HG03108 (cell line): Measurements from ENCODE around the gene L1CAM.
"Not testable (repeated sequence)": the region's sequence is repeated elsewhere in the genome, so short reads cannot be mapped to it uniquely, and the experiment has no call there.

ENCODE experiments used
- ATAC-seq: cut with Tn5 transposase; IDR thresholded peaks from one replicate; pipeline ENCODE4 v1.9.1; 2021; ENCODE audit warnings: moderate library complexity; ENCODE audit not compliant: unreplicated experiment

Gene L1CAM

DNA sequence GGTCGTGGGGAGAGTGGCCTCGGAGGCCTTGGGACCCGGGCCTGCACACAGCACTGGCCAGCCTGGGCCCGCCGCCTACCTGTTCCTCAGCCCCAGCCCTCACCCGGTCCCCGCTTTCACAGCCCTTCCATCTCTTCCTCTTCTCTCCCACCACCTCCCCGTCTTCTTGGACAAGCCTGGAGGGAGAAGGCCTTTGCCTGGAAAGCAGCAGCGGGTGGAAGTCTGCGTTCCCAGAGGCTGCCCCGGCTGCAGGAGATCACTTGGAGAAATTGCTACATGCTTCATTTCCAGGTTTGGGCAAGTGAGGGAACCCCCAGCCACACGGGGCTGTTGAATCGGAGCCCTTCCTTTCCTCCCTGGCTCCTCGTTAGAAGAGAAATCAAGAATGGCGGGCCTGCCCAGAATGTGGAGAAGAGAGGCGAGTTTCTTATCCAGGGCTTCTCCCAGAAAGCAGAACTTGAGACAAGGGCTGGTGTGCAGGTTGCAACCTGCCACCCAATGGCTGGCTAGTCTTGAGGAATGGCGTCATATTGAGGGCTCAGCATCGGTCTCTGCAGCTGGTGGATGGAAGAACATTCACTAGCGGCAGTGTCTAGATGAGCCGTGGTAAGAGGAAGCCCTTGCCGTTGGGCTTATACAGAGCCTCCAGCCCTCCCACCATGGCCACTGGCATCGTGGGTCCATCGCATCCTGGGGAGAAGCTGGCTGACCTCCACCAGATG lies 54.4 kb downstream of the L1CAM start:
- ATAC-seq, result no peak

DNA sequence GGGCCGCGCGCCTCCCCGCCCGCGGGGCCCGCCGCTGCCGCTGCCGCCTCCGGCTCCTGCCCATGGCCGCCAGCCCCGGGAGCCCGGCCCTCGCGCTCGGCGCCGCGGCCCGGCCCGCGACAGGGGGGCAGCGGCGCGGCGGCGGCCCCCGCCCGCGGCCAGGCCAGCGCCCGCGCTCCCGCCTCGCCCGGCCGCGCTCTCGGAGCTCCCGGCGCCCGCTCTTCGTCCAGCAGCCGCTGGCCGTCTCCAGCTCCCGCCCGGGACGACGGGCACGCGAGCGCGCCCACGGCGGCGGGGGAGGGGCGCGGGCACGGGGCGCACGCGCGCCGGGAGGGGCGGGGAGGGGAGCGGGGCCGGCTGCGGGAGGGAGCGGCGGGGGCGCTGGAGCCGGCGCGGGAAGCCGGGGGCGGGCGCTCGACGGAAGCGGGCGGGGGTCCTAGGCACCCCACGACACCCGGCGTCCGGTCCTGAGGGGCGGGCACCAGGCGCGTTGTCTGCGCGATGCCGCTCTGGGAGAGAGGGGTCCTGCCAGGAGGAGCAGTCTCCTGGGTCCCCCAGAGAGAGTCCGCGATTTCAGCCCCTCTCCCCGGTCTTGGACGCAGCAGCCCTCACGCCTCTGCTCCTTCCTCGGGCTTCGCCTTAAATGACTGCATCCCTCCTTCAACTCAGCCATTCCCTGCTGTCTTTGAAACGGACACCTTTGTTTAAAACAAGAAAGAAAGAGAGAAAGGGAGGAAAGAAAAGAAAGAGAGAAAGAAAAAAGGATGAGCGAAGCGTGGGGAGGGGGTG lies 55.1 kb downstream of the L1CAM start:
- ATAC-seq, result no peak

GRCh38 chrX:153829799-153830639 lies 56.0 kb downstream of the L1CAM start, which contains the start of gene PDZD4:
TSS of gene PDZD4 (minus strand) at chrX:153830544. CDS start at chrX:153830298, 246 bp downstream.
- ATAC-seq, result no peak

DNA sequence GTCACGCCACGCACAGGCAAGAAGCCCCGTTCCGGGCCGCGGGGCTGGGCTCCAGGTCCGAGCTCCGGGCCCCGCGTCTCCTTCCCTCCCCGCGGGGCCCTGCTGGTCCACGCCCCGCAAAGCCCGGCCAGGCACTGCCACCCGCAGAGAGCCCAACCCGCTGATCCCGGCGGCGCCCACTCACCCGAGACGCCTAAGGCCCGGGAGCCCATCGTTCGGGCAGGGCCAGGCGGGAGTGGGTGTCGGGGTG lies 56.5 kb downstream of the L1CAM start:
- ATAC-seq, result no peak

DNA sequence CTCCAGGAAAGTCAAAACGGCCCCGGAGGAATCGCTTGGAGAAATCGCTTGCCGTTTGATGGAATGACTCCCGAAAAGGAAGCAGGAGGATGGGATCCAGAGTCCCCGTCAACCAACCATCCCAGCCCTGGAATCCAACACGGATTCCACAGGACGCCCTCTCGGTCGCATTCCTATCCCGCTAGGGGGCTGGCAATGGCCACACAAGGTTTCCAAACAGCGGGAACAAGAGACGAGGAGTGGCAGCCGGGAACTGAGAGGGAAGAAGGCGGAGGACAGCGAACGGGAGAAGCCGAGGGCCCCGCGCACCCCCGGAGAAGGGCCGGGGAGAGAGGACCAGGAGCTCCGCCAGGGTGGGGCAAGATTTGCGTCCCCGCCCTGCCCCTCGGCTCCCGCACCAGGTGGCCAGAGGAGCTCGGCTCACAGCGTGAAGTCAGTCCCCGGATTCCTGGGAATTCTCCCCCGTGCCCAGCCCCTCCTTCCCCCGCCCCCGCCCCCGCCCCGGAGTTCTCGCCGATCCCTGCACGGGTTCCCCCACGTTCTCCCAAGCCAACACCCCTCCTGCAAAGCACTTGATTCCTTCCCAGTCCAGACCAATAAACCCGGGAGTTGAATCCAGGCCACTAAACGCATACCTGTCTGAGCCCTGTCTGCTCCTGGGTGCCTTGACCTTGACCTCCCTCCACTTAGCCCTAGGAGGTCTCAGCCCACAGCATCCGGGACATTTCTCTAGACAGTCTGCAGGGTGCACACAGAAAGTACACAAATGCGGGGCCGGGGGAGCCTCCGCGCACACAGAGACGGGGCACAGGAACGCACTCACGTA lies 57.0 kb downstream of the L1CAM start:
- no peak for ATAC-seq

DNA sequence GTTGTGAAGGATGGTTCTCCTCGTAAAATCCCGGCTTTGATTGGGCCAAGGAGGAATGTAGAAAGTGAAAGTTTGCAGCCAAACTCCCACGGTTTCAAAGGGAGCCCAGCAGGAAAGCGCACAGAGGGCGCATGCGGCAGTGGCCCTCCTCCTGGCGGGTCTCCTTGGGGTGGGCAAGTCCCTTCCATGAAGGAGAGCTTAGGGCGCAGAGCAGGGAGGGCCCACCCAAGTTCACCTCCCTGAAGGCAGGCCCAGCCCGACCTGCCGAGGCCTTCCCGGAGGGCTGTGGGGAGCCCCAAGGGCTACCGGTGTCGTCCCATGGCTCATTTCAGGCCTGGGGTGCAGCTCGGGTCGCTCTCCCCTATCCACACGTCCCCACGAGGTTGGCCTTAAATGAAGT lies 57.7 kb downstream of the L1CAM start:
- ATAC-seq, result no peak

DNA sequence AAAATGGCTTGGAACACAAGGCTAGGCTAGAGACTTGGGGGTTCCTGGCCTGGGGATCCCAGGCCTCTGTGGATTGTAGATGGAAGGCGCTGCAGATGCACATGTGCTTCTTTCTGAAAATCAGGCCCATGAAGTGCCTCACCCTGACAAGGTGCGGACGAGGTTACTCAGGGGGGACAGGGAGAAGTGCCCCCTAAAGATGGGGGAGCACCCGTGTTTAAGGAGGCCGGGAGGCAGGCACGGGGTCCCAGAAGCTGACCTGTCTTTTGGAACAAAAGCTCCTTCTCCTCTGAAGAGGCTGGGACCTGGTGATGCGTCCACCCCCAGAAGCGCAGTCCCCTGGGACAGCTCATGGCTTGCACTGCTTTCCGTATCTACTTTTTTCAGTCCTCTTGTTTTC lies 58.1 kb downstream of the L1CAM start:
- ATAC-seq, result no peak

GRCh38 chrX:153827016-153827415 lies 59.0 kb downstream of the L1CAM start:
- no peak for ATAC-seq

DNA sequence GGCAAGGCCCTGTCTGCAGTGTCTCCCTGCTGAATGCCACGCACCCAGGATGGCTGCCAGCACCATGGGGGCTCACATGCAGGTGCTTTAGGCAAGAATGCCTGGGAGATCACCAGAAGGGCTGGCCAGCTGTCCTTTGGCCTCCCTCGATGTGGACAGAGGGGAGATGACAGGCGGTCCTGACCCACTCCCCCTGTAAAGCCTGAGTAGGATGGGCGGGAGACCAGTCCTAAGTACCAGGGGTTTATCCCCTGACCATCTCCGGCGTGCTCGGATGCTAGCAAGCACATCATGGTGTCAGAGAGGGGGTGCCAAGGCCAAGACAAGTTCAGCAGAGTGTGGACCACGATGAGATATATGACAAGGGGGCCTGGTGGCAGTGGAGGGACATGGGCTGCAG lies 60.9 kb downstream of the L1CAM start:
- no peak for ATAC-seq

- no peak for ATAC-seq
Observed at GRCh38 chrX:153824348-153824747, 61.6 kb downstream of the L1CAM start.

- no peak for ATAC-seq
Observed at GRCh38 chrX:153821066-153821465, 64.9 kb downstream of the L1CAM start.

GRCh38 chrX:153820601-153821000 lies 65.4 kb downstream of the L1CAM start:
- ATAC-seq, result no peak

DNA sequence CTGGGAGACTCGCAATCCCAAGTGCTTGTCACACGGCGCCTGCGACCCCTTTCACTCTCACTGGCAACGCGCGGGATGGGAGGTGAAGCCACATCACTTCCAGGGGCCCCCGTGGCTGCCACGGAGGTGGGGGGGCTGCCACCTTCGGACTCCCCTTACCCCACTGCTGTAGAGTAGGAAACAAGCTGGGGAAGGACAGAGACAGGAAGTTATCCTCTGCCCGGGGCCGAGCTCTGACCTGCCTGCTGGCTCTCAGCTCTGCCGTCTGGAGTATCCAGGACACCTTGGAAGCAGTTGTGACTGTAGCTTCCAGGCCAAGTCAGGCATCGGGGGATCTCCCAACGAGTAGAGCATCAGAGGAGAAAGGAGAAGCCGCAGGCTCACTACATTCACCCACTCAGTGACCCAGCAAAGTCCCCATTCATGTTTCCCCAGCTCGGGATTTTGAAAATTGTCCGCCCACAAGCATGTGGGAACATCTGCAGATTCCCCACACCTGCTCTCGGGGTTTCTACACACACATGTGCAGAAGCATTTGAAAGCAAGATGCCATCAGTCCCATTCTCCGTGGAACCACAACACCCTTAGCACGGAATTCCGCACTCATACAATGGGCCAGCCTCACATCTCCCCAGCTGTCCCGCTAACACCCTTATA lies 66.5 kb downstream of the L1CAM start:
- no peak for ATAC-seq

- ATAC-seq, result no peak
Observed at GRCh38 chrX:153818571-153819383, 67.2 kb downstream of the L1CAM start.

- not testable (repeated sequence) for ATAC-seq
Observed at GRCh38 chrX:153818064-153818463, 67.9 kb downstream of the L1CAM start.

DNA sequence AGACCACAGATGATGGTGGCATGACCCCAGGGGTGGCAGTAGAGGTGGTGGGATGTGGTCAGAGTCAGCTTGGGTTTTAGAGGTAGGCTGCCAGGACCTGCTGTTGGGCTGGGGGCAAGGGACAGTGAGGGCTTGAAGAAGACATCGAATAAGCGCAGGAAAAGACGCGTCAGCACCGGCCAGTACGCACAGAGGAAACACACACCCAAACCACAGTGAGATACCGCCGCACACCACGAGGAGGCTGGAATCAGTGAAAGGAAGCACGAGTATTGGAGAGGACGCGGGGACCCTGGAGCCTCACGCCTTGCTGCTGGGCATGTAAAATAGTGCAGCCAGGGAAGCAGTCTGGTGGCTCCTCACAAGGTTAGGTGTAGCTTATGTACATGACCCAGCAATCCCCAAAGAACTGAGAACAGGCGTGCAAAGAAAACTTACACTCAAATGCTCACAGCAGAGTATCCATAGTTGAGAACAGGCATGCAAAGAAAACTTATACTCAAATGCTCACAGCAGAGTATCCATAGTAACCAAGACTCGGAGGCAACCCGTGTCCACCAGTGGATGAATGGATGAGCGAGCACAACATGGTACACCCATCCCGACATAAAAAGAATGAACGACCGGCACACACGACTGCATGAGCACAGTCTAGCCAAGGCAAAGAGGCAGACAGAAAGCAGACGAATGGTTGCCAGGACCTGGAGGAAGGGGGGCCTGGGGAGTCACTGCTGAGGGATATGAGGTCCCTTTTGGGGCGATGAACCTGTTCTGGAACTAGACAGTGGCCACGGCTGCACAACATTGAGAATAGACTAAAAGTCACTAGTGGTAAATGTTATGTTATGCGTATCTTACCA lies 68.9 kb downstream of the L1CAM start:
- no peak for ATAC-seq

GRCh38 chrX:153814591-153815315 lies 71.2 kb downstream of the L1CAM start:
- ATAC-seq, result no peak

GRCh38 chrX:153813161-153813560 lies 72.8 kb downstream of the L1CAM start:
- ATAC-seq, result no peak
